H9 (cell line): ENCODE results near the gene FASTK. TPM values are rescaled to one million over a fixed set of nuclear protein-coding genes. Genes with fewer than 3 reads are reported as not detected.

Experiments used
- DNase-seq: peaks from one replicate; pipeline ENCODE4 v3.0.0-alpha.2; 2017
- H2AFZ ChIP-seq: one replicate; pipeline ENCODE4 v1.6.1; 2013; ENCODE audit warnings: mild to moderate bottlenecking, low read length, control low read depth, moderate library complexity
- H2AK5ac ChIP-seq: 2 replicates; pipeline ENCODE4 v1.6.1; 2013; ENCODE audit warnings: low read length, control low read depth, mixed read lengths; ENCODE audit not compliant: insufficient read length
- H2BK120ac ChIP-seq: one replicate; pipeline ENCODE4 v1.6.1; 2013; ENCODE audit warnings: low read depth, mild to moderate bottlenecking, low read length, control low read depth, inconsistent platforms; ENCODE audit not compliant: poor library complexity, severe bottlenecking
- H2BK12ac ChIP-seq: 2 replicates; pipeline ENCODE4 v1.6.1; 2013; ENCODE audit warnings: low read length, control low read depth, mixed read lengths, low read depth; ENCODE audit not compliant: insufficient read length
- H2BK15ac ChIP-seq: 2 replicates; pipeline ENCODE4 v1.6.1; 2013; ENCODE audit warnings: low read depth, low read length, control low read depth
- H2BK20ac ChIP-seq: one replicate; pipeline ENCODE4 v1.6.1; 2013; ENCODE audit warnings: low read depth, mild to moderate bottlenecking, low read length, control low read depth, inconsistent platforms; ENCODE audit not compliant: poor library complexity, severe bottlenecking
- H2BK5ac ChIP-seq: 2 replicates; pipeline ENCODE4 v1.6.1; 2013; ENCODE audit warnings: low read length, control low read depth, mixed read lengths; ENCODE audit not compliant: insufficient read length
- H3K14ac ChIP-seq: 2 replicates; pipeline ENCODE4 v1.6.1; 2013; ENCODE audit warnings: low read length, control low read depth; ENCODE audit not compliant: insufficient read depth
- H3K18ac ChIP-seq: 2 replicates; pipeline ENCODE4 v1.6.1; 2013; ENCODE audit warnings: low read depth, mild to moderate bottlenecking, mixed read lengths, low read length, control low read depth; ENCODE audit not compliant: insufficient read length
- H3K23ac ChIP-seq: 2 replicates; pipeline ENCODE4 v1.6.1; 2013; ENCODE audit warnings: low read length, control low read depth, mixed read lengths, low read depth; ENCODE audit not compliant: insufficient read length
- H3K23me2 ChIP-seq: 2 replicates; pipeline ENCODE4 v1.6.1; 2013; ENCODE audit warnings: low read depth, mild to moderate bottlenecking, mixed read lengths, low read length, control low read depth; ENCODE audit not compliant: insufficient read length, poor library complexity, severe bottlenecking
- H3K27ac ChIP-seq: 2 replicates; pipeline ENCODE4 v1.5.1; 2013; ENCODE audit warnings: low read length, control low read depth, mixed read lengths, low read depth; ENCODE audit not compliant: insufficient read length
- H3K27me3 ChIP-seq: 2 replicates; pipeline ENCODE4 v1.6.1; 2013; ENCODE audit warnings: low read length, control low read depth, inconsistent platforms; ENCODE audit not compliant: insufficient read depth
- H3K4ac ChIP-seq: 2 replicates; pipeline ENCODE4 v1.6.1; 2013; ENCODE audit warnings: low read depth, mild to moderate bottlenecking, control low read depth, inconsistent platforms, low read length, moderate library complexity
- H3K4me1 ChIP-seq: 2 replicates; pipeline ENCODE4 v1.6.1; 2013; ENCODE audit warnings: low read length, control low read depth, inconsistent platforms; ENCODE audit not compliant: insufficient read depth
- H3K4me2 ChIP-seq: 2 replicates; pipeline ENCODE4 v1.6.1; 2013; ENCODE audit warnings: low read length, control low read depth, mixed read lengths; ENCODE audit not compliant: insufficient read length, insufficient read depth
- H3K56ac ChIP-seq: 2 replicates; pipeline ENCODE4 v1.6.1; 2013; ENCODE audit warnings: low read depth, mild to moderate bottlenecking, mixed read lengths, low read length, control low read depth; ENCODE audit not compliant: insufficient read length
- H3K79me1 ChIP-seq: 2 replicates; pipeline ENCODE4 v1.6.1; 2013; ENCODE audit warnings: low read depth, mild to moderate bottlenecking, moderate library complexity, low read length, control low read depth, inconsistent platforms; ENCODE audit not compliant: insufficient read depth, poor library complexity, severe bottlenecking
- H3K79me2 ChIP-seq: 2 replicates; pipeline ENCODE4 v1.6.1; 2013; ENCODE audit warnings: low read length, control low read depth, inconsistent platforms; ENCODE audit not compliant: insufficient read depth
- H3K9ac ChIP-seq: 2 replicates; pipeline ENCODE4 v1.6.1; 2013; ENCODE audit warnings: low read length, control low read depth, mixed read lengths; ENCODE audit not compliant: insufficient read length; ENCODE audit errors: extremely low read depth
- H3K9me3 ChIP-seq: one replicate; pipeline ENCODE4 v1.6.1; 2013; ENCODE audit warnings: low read depth, low read length, inconsistent platforms; ENCODE audit not compliant: control insufficient read depth
- H3T11ph ChIP-seq: one replicate; pipeline ENCODE4 v1.6.1; 2013; ENCODE audit warnings: mild to moderate bottlenecking, low read length, control low read depth, inconsistent platforms
- H4K20me1 ChIP-seq: one replicate; pipeline ENCODE4 v1.6.1; 2013; ENCODE audit not compliant: control insufficient read depth, insufficient read length, insufficient read depth
- H4K5ac ChIP-seq: 2 replicates; pipeline ENCODE4 v1.6.1; 2013; ENCODE audit warnings: low read depth, mild to moderate bottlenecking, mixed read lengths, low read length, control low read depth; ENCODE audit not compliant: insufficient read length
- H4K8ac ChIP-seq: replicated peaks from 2 replicates; pipeline ENCODE4 v1.6.1; 2013; ENCODE audit warnings: low read length, control low read depth, mixed read lengths, low read depth; ENCODE audit not compliant: insufficient read length
- H4K91ac ChIP-seq: 2 replicates; pipeline ENCODE4 v1.6.1; 2013; ENCODE audit warnings: low read depth, mild to moderate bottlenecking, moderate library complexity, mixed read lengths, low read length, control low read depth; ENCODE audit not compliant: insufficient read length
- H3K27ac Mint-ChIP-seq, 3 experiments: 2 replicates in 2 of 3; 3 replicates in 1 of 3; pipeline ENCODE4 v1.8.0; 2020 to 2021; ENCODE audit warnings: mixed read lengths in 3 of 3, mild to moderate bottlenecking in 1 of 3, moderate library complexity in 1 of 3
- H3K27me3 Mint-ChIP-seq: 2 replicates; pipeline ENCODE4 v1.8.0; 2021; ENCODE audit warnings: low read depth, mild to moderate bottlenecking, moderate library complexity, mixed read lengths
- H3K36me3 Mint-ChIP-seq, 3 experiments: 2 replicates in 2 of 3; 3 replicates in 1 of 3; pipeline ENCODE4 v1.8.0; 2020 to 2021; ENCODE audit warnings: low read depth in 3 of 3, mixed read lengths in 3 of 3; ENCODE audit not compliant: insufficient read depth in 1 of 3
- H3K4me1 Mint-ChIP-seq, 2 experiments: 2 replicates each; pipeline ENCODE4 v1.8.0; 2020; ENCODE audit warnings: mixed read lengths in 2 of 2
- H3K4me3 Mint-ChIP-seq, 2 experiments: 2 replicates in 1 of 2; 3 replicates in 1 of 2; pipeline ENCODE4 v1.8.0; 2020 to 2021; ENCODE audit warnings: mild to moderate bottlenecking in 2 of 2, mixed read lengths in 2 of 2, moderate library complexity in 1 of 2
- H3K9me3 Mint-ChIP-seq, 2 experiments: 2 replicates in 1 of 2; 3 replicates in 1 of 2; pipeline ENCODE4 v1.8.0; 2020; ENCODE audit warnings: mild to moderate bottlenecking in 2 of 2, mixed read lengths in 2 of 2, moderate library complexity in 1 of 2
- CTCF ChIP-seq: fragments of 200-600 bp; sonication (generic); conservative IDR thresholded peaks from 3 replicates; pipeline ENCODE4 v1.8.0; 2021; ENCODE audit warnings: antibody characterized with exemption, mild to moderate bottlenecking
- WGBS: extraction: QIAGEN DNeasy Blood & Tissue Kit; methylation state at CpG from one replicate; pipeline ENCODE4 v1.1.7; 2013; ENCODE audit warnings: missing lambda C conversion rate, low lambda C conversion rate, mixed read lengths; ENCODE audit not compliant: insufficient read length; ENCODE audit errors: extremely low coverage; 5-methylcytosine and 5-hydroxymethylcytosine counted together
- total RNA-seq: library from RNA; stranded (reverse); gene quantifications from 2 replicates; pipeline ENCODE4 v1.2.1, GENCODE V29; 2021

Gene FASTK
- total RNA-seq, 1 experiment from 2014 or later: 57.8 TPM

DNA sequence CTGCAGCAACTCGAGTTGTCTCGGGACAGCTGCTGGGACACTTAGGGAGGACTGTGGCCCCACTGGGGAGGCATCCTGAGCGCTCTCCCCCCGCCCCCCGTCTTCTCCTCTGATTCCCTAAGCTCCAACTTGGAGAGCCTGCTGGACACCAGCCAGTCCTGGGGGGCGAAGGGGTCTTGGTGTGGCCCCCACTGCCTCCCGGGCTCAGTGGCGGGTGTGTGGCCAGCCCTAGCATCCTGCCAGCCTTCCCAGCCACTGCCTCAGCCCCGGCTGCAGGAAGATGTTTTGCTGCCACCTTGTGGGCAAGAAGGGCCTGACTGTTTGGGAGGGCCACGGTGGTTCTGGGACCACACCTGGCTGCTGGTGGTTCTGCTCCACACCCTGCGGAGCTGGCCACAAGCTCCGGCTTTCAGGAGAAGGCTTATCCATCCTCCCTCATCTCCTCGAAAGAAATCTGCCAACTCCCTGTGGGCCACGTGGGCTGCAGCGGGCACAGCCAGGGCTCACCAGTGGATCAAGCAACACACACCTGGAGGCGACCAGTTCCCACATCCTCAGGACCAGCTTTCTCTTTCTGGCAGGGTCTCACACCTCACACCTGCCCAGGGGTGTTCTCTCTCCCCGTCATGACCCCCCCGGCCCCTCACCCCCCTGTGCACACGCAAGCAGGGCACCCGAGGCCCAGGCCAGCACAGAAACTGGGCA lies 30.5 kb upstream of the FASTK start:
- peaks cover 28 to 33% of the 10 kb centered on the region in 2 experiments for H3K4me1 Mint-ChIP-seq
- H3K4me3 Mint-ChIP-seq: no peak overlapping the region
- peak overlapping the region in 2 of 3 experiments; percentile 87 to 91; a peak in 4 of 7 replicates for H3K27ac Mint-ChIP-seq
- Histone ChIP-seq H3K4me1 (peaks cover 7% of the 10 kb centered on the region; the same call in 1 of the 2 replicates), H3K14ac (no peak overlapping the region), H3K79me1 (peaks cover 3% of the 10 kb centered on the region), H2BK5ac (no peak overlapping the region), H2AFZ (no peak overlapping the region), H3T11ph (no peak overlapping the region), H3K79me2 (peaks cover 4% of the 10 kb centered on the region; the same call in 1 of the 2 replicates), H4K5ac (no peak overlapping the region), H2BK120ac (no peak overlapping the region), H3K23ac (no peak overlapping the region), H4K8ac (no peak overlapping the region), H4K91ac (no peak overlapping the region), H3K18ac (no peak overlapping the region), H2BK15ac (no peak overlapping the region), H3K27ac (no peak overlapping the region), H3K9me3 (no peaks in the 10 kb centered on the region), H2AK5ac (no peak overlapping the region), H3K27me3 (no peaks in the 10 kb centered on the region), H3K56ac (no peak overlapping the region), H2BK20ac (no peak overlapping the region), H4K20me1 (peaks cover under 1% of the 10 kb centered on the region), H3K4ac (no peak overlapping the region), H3K23me2 (no peaks in the 10 kb centered on the region), H2BK12ac (no peak overlapping the region), H3K4me2 (no peak overlapping the region), H3K9ac (no peak overlapping the region)
- peak; percentile 93 for TF ChIP-seq CTCF
- H3K36me3 Mint-ChIP-seq: peaks cover 0 to 2% (median 2%) of the 10 kb centered on the region in 3 experiments; a peak in 3 of 7 replicates
- no peaks in the 10 kb centered on the region for H3K9me3 Mint-ChIP-seq
- DNase-seq: peak; percentile 86
- peaks cover 4% of the 10 kb centered on the region for H3K27me3 Mint-ChIP-seq
- WGBS: no CpG with 5 or more reads among the region's 20 CpGs
